ENCODE results near the gene NOC2L.

- TF ChIP-seq POLR2A (IDR thresholded peaks at IDR 0.05; ENCODE audit: low read length): no peak
- TF ChIP-seq GATA1 (IDR thresholded peaks at IDR 0.05; ENCODE audit: low read depth, low read length): no peak
Observed at GRCh38 chr1:993379-993995, 34.4 kb upstream of the NOC2L start.
